ENCODE measurements around the gene CHST8. TPM values are rescaled to one million over a fixed set of nuclear protein-coding genes. Genes with fewer than 3 reads are reported as not detected.

The CHST8 gene
- total and polyA plus RNA-seq, 11 donors = 0.10 to 0.88 (median 0.22) TPM; not detected in 3

DNA sequence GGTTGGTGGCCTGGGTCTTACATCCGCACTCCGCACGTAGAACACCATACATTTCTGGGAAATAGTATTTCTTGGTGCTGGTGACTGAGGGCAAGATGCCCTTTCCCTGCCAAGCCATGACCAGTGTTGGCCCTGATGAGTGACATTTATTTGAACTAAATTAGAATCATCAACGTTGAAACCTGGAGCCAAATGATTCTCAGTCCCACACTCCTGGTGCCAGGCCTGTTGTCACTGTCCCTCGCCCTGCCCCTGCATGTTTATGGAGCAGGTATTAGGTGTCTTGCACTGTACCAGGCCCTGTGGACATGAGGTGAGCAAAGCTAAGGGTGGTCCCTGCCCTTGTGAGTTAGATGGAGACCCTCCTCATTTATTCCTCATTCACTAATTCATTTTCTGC is 5.8 kb downstream of the CHST8 start:
- peaks cover 0 to 12% (median 8%) of the 10 kb centered on the region in 12 donors for H3K4me1 ChIP-seq
- DNase-seq (no peak), ATAC-seq (no peak)
- H3K27me3 ChIP-seq = peaks cover 13 to 67% (median 30%) of the 10 kb centered on the region in 9 donors
- WGBS, 4 donors = 63 to 82% (median 73%) methylated on average over 5 of the region's 5 CpGs
- H3K9me3 ChIP-seq = no peaks in the 10 kb centered on the region
- H3K36me3 ChIP-seq = no peaks in the 10 kb centered on the region
- no peak overlapping the region for H3K4me3 ChIP-seq
- H3K27ac ChIP-seq = no peak overlapping the region
- TF ChIP-seq POLR2A (IDR thresholded peaks at IDR 0.05) = no peak
- intact Hi-C loops (cut with DNase I) = no loop called here

DNA sequence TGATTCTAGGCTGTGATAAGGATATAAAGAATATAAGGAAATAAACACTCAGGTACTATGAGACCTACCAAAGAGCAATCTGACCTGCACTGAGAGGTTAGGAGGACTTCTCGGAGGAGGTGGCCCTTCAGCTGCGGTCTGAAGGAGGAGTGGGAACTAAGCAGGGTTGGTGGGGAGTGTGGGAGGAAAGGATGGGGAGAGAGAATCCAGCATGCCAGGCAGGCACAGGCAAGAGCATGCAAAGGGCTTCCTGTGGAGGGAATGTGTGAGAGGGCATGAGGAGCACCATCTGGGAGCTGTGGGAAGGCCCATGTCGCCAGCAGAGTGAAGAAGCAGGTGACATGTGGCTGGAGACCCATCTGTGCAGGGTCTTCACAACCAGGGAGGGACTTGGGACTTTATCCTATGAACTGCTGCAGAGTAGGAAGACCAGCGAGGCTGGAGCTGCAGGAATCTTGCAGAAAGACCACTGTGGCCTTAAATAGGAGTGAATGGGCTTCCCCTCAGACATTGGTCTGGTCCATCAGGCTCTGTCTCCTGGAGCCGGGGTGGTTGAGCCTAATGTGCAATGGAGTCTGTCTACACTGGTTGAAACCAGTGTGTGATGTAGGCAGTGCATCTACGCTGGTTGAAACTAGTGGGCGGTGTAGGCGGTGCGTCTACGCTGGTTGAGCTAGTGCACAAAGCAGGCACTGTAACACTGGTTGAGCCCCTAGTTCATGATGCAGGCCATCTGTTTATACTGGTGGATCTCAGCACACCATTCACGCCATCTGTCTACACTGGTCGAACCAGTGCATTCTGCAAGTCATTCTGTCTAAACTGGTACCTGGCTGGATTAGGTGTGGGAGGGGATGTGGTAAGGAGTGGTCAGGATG is 6.4 kb downstream of the CHST8 start:
- H3K27me3 ChIP-seq = peaks cover 6 to 60% (median 23%) of the 10 kb centered on the region in 9 donors
- no peak overlapping the region for H3K27ac ChIP-seq
- H3K4me3 ChIP-seq = no peak overlapping the region
- TF ChIP-seq, protein P1, sequence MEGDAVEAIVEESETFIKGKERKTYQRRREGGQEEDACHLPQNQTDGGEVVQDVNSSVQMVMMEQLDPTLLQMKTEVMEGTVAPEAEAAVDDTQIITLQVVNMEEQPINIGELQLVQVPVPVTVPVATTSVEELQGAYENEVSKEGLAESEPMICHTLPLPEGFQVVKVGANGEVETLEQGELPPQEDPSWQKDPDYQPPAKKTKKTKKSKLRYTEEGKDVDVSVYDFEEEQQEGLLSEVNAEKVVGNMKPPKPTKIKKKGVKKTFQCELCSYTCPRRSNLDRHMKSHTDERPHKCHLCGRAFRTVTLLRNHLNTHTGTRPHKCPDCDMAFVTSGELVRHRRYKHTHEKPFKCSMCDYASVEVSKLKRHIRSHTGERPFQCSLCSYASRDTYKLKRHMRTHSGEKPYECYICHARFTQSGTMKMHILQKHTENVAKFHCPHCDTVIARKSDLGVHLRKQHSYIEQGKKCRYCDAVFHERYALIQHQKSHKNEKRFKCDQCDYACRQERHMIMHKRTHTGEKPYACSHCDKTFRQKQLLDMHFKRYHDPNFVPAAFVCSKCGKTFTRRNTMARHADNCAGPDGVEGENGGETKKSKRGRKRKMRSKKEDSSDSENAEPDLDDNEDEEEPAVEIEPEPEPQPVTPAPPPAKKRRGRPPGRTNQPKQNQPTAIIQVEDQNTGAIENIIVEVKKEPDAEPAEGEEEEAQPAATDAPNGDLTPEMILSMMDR (IDR thresholded peaks at IDR 0.05) = no peak
- no peak for TF ChIP-seq POLR2A (IDR thresholded peaks at IDR 0.05)
- WGBS, 4 donors = 73 to 85% (median 82%) methylated on average over 12 of the region's 12 CpGs
- H3K4me1 ChIP-seq = peaks cover 0 to 5% (median 2%) of the 10 kb centered on the region in 12 donors
- intact Hi-C loops (cut with DNase I) = no loop called here
- H3K36me3 ChIP-seq = no peaks in the 10 kb centered on the region
- H3K9me3 ChIP-seq = no peaks in the 10 kb centered on the region
- DNase-seq = no peak
- no peak for ATAC-seq

DNA sequence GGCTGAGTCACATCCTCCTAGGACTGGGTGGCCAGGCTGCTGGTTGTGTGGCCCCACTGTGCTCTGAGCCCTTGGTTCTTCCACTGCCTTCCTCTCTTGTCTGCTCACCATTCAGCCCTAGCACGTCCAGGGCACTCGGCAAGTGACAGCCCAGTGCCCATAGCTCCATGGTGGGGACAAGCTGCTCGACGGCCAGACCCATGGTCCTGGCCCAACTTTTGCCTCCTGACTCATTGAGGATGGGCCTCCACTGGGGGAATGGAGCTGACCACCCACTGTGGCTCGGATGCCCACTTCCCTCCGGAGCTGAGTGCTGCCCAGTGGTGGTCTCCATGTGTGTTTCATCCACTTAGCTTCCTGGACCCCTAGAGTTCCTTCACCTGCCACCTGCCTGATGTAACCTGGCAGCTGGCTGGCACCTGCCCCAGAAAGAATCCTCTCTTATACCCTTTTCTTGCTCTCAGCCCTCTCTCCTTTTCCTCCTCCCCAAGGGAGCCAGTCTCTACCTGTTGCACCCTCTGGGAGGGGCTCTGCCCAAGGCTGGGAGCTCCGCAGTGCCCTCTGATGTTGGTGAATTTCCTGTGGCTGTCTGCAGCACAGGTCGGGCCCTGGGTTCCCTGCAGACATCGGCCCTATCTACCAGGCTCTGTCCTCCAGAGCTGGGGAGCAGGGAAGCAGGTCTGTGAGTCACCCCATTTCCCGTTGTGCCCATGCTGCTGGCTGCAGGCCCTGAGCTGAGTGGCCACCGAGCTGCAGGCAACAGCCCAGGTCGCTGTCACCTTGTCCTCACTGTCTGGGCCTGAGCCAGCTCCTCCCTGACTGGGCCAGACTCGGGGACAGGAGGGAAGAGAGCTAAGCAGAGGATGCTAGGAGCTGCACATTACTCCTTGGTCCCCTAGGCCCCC is 7.4 kb downstream of the CHST8 start:
- H3K27me3 ChIP-seq = peaks cover 0 to 51% (median 14%) of the 10 kb centered on the region in 9 donors
- DNase-seq = no peak
- no peak overlapping the region for H3K27ac ChIP-seq
- WGBS, 4 donors = 43 to 65% (median 62%) methylated on average over 6 to 13 of the region's 13 CpGs
- TF ChIP-seq, protein P1 (IDR thresholded peaks at IDR 0.05) = no peak
- TF ChIP-seq POLR2A (IDR thresholded peaks at IDR 0.05) = no peak
- intact Hi-C loops (cut with DNase I) = no loop called here
- H3K4me1 ChIP-seq = no peaks in the 10 kb centered on the region
- H3K9me3 ChIP-seq = no peaks in the 10 kb centered on the region
- no peak for ATAC-seq
- H3K36me3 ChIP-seq = no peaks in the 10 kb centered on the region
- no peak overlapping the region for H3K4me3 ChIP-seq

DNA sequence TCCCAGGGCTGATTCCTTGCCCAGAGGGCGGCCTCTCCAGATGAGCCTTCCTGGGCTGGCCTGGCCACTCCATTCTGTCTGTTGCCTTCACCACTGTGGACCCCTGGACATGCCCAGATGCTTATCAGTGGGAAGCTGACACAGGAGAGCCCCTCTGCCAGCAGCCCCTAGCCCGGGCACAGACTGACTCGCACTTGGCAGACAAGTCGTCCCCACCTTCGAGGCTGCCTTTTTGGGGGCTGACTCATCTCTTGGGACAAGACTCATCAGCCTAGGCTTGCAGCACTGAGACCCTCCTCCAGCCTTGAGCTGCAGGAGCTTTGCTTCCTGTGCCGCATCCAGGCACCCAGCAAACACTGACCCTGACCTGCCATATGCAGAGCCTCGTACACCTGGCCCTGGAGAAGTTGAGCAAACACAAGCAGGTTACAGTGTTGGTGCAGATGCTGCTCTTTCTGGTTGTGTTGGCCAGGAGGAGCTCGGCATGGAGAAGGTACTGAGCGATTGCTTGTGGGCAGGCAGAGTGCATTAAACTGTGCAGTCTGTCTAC is 8.1 kb downstream of the CHST8 start:
- 70 to 84% (median 77%) methylated on average over 5 to 9 of the region's 9 CpGs for WGBS, 4 donors
- intact Hi-C loops (cut with DNase I) = no loop called here
- TF ChIP-seq, protein P1 (IDR thresholded peaks at IDR 0.05) = no peak
- TF ChIP-seq POLR2A (IDR thresholded peaks at IDR 0.05) = no peak
- no peaks in the 10 kb centered on the region for H3K4me1 ChIP-seq
- H3K9me3 ChIP-seq = no peaks in the 10 kb centered on the region
- DNase-seq = no peak
- peaks cover 0 to 46% (median 6%) of the 10 kb centered on the region in 9 donors for H3K27me3 ChIP-seq
- no peak overlapping the region for H3K27ac ChIP-seq
- ATAC-seq = no peak
- no peak overlapping the region for H3K4me3 ChIP-seq
- H3K36me3 ChIP-seq = no peaks in the 10 kb centered on the region
